Hepatocyte (in vitro differentiated cells): ENCODE results near the gene SELENOM.

Experiments
- CTCF ChIP-seq: fragments of 200-600 bp; sonication (generic); IDR thresholded peaks from 2 replicates; pipeline ENCODE4 v1.5.1; 2016; ENCODE audit warnings: antibody characterized with exemption, mild to moderate bottlenecking; ENCODE audit not compliant: poor library complexity
- EZH2 ChIP-seq: fragments of 200-600 bp; sonication (generic); IDR thresholded peaks from 2 replicates; pipeline ENCODE4 v1.6.1; 2016; ENCODE audit warnings: antibody characterized with exemption, mild to moderate bottlenecking, borderline replicate concordance
- EZH2phosphoT487 ChIP-seq: fragments of 200-600 bp; sonication (generic); IDR thresholded peaks from one replicate; pipeline ENCODE4 v1.6.1; 2018; ENCODE audit warnings: antibody characterized with exemption, mild to moderate bottlenecking, low read depth, moderate library complexity; ENCODE audit not compliant: unreplicated experiment, severe bottlenecking

- no peak for TF ChIP-seq CTCF
- no peak for TF ChIP-seq EZH2phosphoT487
- no peak for TF ChIP-seq EZH2
These were observed 14.0 kb upstream of the SELENOM start for GRCh38 chr22:31121403-31121802.
